ENCODE measurements around the gene KRT75.

Gene KRT75

DNA sequence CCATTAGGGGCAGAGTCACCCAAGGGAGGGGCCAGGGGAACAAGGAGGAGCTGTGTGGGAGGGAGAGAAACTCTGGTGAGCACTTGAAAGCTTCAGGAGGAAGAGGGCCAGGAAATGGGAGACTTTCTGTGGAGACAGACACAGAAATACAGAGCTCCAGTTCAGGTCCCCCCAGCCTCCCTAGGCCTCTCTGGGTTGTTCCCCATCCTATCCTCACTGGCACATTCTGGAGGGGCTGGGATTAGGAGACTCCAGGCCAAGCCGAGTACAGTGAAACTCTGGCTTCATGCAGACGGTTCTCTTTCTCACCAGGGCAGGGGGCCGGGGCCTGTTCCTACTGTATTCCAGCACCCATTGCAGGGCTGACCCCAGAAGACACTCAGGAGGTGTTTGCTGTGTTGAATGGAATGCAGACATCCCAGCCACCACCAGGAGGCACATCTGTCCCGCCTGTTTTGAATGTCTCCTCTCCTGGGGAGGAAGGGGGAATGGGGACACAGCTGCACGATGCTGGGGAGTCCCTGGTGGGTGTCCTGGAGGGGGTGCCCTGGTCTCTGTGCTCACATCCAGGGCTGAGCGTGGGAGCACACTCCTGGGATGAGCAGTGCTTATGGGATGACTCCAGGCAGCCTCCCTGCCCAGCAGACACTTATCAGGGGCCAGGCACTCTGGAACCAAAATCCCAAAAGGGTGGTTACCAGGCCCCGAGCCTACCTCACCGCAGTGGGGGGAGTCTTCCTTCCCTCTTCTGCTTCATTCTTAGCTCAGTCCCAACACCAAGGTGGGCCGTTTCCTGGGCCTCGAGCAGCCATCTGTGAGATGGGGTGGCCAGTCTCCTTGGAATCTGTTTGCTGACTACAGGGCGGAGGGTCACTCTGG, 43.2 kb downstream of the KRT75 start:
- peak in 1 of 14 donors; percentile 21 for DNase-seq

DNA sequence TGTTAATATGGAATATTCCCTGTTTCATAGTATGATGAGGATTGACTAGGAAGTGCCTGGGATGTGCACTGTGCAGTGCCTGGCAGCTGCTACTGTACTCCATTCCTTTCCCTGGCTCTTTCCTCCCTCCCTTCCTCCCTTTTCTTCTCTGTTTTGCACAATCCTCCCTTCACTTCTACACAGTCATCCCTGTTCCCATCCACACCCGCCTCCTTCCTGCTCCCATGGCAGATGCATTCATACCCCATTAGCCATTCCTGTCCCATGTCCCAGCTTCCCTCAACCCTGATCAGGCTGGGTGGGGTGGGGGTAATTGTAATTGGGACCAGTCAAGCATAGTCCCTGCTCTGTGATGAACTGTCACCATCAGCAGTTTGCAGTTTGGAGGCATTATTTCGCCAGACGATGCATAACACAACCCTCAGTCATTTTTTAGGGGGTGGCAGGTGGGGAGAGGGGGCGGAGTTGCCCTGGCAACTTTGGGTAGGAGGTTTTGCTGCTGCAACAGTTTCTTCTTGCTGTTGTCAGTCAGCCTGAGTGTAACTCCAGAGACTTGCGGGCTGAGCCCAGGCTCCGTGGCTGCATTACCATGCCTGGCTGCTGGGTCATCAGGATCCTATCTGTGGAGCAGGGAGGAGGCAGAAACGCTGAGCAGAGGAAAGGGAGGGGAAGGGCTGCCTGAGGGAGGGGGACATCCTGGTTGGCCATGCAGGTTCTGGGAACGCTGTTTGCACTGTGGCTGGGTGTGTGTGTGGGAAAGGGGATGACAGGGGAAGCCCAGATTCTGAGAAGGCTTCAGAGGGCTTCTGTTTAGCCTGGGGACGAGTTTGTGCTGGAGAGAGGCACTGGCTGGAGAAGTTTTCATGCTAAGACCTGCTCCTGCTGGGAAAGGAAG, 44.6 kb downstream of the KRT75 start:
- no peak for DNase-seq

DNA sequence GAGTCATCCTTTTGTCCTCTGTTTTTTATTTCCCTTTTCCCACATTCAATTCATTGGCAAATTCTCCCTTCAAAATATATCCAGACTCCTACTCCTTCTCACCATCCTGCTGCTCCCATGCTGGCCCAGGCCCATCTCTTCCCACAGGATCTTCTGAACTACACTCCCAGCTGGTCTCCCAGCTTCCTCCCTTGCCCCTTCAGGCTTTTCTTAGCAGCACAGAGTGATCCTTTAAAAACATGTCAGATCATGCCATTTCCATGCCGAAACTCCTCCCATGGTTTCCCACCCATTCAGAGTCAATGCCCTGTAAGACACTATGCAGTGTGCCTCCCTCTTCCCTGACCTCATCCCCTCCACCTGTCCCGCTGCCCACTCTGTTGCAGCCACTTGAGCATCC, 46.3 kb downstream of the KRT75 start:
- no peak for DNase-seq

DNA sequence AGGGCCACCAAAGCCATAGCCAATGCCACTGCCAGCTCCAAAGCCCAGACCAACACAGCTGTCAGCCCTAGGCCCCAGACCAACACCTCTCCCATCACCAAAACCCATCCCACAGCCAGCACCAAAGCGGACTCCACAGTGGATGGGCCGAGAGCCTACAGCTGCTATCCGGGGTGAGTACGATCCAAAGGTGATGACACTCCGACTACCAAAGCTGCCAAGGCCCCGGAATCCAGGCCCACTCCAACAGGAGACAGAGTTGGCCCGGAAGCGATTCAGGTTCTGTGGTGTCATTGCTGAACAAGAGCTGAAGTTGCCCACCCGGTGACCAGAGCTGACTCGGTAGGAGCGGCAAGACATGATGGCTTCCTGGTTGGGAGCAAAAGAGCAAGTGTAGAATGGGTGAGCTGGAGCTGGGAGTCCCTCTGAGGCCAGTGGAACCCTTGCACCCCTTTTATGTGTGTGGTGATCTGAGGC, 48.9 kb downstream of the KRT75 start, which contains the start of gene KRT84:
Gene KRT84, minus strand, starts transcription at position 427 of the 477 bp plus-strand sequence. Its CDS starts 67 bp downstream, at position 360.
- DNase-seq, result no peak

DNA sequence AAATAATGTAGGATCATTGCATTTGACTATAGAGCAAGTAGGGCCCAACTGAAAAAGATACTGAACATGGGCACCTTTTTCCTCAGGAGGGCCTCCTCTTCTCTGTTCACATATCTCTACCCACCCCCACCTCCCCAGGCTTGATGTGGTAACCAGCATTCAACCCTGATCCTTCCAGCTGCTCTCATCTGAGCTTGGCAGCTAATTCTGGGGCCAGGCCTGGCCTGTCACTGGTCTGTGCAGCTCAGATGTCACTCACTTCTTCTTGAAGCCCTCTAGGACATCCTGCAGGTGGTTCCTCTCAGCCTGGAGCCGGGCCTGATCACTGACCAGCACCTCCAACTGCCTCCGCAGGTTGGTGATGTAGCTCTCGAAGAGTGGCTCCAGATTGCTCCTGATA, 50.8 kb downstream of the KRT75 start:
- DNase-seq, result no peak

DNA sequence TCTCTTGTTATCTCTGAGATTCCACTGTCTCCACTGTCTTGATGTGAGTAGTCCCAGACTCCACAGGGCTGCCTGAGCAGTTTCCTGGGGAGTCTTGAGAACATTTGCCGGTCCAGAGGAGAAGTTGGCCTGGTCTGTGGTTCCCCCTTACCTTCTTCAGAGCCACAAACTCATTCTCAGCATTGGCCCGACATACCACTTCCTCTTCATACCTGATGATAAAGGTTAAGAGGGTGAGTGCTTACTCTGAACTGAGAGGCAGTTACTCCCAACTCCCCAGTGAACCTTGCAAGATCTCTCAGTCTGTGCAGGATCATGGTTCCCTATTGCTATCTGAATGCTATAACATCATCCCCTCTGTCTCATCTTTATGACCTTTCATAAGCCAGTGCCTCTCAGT, 51.3 kb downstream of the KRT75 start:
- no peak for DNase-seq

DNA sequence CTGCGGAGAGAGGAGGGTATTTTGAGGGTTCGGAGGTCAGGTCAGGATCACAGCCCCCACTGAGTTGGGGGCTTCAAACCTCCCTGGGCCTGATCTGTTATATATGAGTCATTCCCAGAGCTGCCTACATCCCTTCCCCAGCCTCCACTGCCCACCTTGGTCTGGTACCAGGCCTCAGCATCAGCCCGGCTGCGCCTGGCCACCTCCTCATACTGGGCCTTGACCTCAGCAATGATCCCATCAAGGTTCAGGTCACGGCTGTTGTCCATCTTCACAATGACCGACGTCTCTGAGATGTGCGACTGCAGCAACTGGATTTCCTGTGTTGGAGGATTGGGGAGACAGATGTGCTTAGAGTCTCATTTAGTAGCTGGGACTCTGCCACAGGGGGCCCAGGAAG, 53.0 kb downstream of the KRT75 start:
- DNase-seq, result no peak

DNA sequence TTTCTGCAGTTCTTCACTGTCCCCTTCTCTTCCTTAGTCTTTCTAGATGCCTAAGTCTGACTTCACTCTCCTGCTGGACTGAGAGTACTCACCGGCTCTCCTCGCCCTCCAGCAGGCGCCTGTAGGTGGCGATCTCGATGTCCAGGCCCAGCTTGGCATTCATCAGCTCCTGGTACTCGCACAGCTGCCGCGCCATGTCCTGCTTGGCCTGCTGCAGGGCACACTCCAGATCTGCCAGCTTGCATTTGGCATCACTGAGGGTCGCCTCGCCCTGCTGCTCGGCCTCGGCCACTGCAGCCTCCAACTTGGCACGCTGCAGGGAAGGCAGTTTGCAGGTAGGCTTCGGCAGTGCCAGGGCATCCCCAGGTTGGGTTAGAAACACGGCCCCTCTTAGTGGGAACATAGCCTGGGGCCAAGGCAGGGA, 53.9 kb downstream of the KRT75 start:
- peak in 5 of 14 donors; percentile 10 to 41 (median 24) for DNase-seq

DNA sequence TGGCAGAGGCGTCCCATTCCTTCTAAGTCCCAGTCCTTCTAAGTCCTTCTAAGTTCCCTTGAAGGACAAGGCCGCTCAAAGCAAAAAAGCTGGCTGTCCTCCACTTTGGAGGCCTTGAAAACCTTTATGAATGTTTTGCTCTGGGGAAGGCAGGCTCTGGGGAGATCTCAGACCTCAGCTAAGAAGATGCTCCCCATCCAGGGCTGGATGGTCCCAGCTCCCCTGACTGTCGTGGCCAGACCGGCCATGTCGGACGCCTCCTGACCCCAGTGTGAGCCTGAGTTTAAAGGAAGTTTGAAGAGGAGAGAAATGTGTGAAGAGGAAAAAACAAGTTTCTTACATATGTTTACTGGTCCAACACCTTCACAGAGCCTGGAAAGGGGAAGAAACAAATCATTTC, 54.6 kb downstream of the KRT75 start:
- DNase-seq, result no peak

DNA sequence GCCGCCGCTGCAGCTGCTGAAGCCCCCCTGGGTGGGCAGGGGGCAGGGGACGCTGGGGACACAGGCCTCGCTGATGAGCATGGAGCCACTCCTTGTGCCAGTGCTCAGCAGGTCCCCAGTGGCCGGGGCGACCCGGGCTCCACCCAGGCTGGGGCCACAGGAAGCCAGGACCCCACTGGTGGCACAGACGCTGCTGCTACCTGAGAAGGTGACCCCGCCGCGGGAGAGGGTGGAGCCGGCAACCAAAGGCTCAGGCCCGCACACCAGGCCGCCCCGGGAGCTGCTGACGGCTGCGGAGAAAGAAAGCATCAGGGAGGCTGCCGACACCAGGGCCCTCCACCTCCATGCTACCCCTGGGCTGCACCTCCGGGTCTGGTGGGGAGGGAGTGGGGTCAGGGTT, 56.1 kb downstream of the KRT75 start:
- DNase-seq, result no peak

DNA sequence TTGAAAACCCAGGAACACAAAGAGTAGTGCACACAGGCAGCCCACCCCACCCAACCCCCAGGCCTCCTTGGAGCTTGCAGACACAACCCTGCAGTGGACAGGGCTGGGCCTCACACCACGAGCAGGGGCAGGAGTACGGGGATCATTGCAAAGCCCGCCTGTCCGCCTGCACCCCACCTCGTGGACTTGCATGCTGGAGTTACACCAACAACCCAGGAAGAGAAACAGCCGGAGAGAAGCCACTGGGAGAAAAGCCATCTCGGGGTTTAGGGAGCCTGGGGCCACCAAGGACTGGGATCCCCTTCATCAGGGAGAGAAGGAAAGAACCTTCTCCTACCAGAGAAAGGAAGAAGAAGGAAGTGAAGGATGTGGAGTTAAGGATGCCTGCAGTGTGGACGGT, 56.9 kb downstream of the KRT75 start:
- no peak for DNase-seq
